HG02981 (cell line): ENCODE measurements around the gene MMAA.

Experiments used
- ATAC-seq: cut with Tn5 transposase; IDR thresholded peaks from one replicate; pipeline ENCODE4 v1.9.1; 2021; ENCODE audit warnings: mild to moderate bottlenecking, moderate library complexity; ENCODE audit not compliant: unreplicated experiment

MMAA gene

GRCh38 chr4:145703850-145704497, 84.8 kb downstream of the MMAA start:
- ATAC-seq, result no peak

- ATAC-seq, result no peak
Measured at GRCh38 chr4:145709336-145709735, 90.2 kb downstream of the MMAA start.
